DMS53 (cell line): ENCODE measurements around the gene CDYL.
A peak's percentile ranks its signal among the peaks of the same experiment; 100 is the strongest.
"Not testable (repeated sequence)": the region's sequence is repeated elsewhere in the genome, so short reads cannot be mapped to it uniquely, and the experiment has no call there.

Source experiments
- DNase-seq: peaks from one replicate; lab custom pipeline; 2025; lab: John Stamatoyannopoulos, UW

The CDYL gene

GRCh38 chr6:4844108-4844507, 67.9 kb downstream of the CDYL start:
- peak; percentile 38 for DNase-seq

- no peak for DNase-seq
Measured at GRCh38 chr6:4846387-4846786, 70.2 kb downstream of the CDYL start.

DNA sequence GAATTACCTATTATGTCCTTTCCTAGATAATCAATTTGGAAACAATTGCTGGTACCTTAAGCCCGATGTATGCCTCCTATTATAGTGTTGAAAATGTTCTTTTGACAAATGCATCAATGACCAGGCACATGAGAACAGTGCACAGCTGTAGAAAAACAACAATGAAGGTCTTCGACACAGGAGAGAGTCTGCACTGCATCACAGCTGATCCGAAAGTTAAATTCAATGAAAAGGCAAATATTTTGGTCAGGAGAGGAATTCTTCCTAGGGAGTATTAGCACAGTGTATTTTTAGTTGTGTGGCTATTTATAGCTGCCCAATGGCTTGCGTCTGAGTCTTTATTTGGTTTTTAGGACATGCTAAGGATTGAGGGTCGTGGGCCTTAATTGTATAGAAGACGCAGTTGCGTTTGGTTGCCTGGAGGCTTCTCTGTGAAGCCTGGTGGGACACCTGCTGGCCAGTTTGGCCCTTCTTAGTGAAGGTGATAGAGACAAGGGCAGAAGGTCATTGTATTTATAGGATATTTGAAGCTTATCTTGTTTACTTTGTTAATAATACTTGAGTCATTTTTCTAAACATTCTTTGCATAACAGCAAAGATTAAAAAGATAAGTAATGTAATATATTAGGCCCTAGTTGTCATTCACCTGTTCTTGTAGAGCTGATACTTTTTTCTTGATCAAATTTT, 72.3 kb downstream of the CDYL start:
- peak; percentile 46 for DNase-seq

GRCh38 chr6:4849226-4850022, 73.2 kb downstream of the CDYL start:
- DNase-seq: no peak

GRCh38 chr6:4851035-4851434, 74.8 kb downstream of the CDYL start:
- no peak for DNase-seq

DNA sequence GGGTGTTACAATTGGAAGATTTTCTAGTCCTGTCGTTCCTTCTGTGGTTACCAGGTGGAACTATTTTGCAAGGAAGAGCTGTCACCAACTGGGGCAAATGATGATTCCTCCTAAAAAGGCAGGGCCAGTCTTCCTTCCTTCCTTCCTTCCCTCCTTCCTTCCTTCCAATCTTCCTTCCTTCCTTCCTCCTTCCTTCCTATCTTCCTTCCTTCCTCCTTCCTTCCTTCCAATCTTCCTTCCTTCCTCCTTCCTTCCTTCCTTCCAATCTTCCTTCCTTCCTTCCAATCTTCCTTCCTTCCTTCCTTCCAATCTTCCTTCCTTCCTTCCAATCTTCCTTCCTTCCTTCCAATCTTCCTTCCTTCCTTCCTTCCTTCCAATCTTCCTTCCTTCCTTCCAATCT, 76.0 kb downstream of the CDYL start:
- DNase-seq: not testable (repeated sequence)

- DNase-seq: peak; percentile 41
Measured at GRCh38 chr6:4852938-4853337, 76.7 kb downstream of the CDYL start.

- DNase-seq: no peak
Measured at GRCh38 chr6:4853349-4853748, 77.1 kb downstream of the CDYL start.

GRCh38 chr6:4853782-4854511, 77.7 kb downstream of the CDYL start:
- DNase-seq: peak; percentile 87

DNA sequence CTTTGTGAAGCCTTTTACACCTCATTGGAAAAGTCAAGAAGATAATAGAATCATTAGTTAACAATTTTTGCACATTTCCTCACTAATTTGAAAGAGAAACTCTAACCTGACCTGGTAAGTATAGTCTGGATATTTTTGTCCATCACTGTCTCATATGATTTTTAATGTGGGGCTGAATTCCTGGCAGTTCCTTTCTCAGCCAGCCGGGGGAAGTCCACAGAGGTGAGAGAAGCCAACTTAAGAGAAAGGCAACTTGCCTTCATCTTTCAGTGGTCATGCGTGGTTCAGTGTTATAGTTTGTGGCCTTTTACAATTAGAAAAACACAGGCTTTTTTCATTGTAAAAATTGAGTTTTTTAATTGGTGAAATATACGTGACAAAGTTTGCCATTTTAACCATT, 80.6 kb downstream of the CDYL start:
- DNase-seq: peak; percentile 10

DNA sequence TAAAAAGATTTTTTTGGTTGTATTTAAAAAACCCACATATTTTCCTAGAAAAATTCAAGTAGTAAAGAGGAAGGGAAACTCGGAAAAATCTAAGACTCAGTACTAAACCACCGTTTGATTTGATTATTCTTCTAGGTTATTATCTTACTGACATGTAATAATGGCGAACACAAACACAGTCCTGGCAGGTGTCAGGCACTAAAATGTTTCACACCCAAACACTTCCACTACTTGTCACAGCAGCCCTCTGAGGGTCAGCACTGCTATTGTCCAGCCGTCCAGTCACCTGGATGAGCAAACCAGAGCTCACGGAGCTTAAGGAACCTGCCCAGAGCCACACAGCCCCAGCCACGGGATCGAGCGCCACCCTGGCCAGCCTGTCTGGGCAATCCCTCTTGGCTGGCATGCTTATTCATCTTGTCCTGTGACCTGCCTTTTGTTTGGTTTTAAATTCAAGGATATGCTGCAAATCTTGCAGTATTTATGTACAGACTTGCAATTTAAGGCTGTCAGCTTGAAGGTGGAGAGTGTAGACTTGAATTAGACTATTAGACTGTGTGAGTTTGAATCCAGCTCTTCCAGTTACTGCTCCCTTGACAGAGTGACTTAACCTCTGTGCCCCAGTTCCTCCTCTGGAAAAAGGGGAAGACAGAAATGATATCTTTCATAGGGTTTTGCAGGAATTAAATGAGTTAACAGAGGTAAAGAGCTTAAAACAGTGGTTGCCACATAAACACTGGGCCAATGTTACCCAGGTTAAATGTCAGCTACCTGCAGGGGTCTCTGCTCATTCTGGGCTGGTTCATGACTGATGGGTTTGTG, 82.2 kb downstream of the CDYL start:
- no peak for DNase-seq

DNA sequence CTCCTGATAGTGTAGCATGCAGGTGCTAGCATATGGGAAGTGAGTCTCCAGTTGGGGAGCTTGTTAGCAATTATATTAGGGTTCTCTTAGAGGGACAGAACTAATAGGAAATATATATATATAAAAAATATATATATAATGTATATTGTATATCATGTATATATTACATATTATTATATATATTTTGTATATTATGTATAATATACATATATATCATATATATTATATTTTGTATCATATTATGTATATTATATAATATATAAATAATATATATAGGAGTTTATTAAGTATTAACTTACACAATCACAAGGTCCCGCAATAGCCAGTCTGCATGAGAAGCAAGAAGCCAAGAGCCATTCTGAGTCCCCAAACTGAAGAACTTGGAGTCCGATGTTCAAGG, 84.2 kb downstream of the CDYL start:
- no peak for DNase-seq

DNA sequence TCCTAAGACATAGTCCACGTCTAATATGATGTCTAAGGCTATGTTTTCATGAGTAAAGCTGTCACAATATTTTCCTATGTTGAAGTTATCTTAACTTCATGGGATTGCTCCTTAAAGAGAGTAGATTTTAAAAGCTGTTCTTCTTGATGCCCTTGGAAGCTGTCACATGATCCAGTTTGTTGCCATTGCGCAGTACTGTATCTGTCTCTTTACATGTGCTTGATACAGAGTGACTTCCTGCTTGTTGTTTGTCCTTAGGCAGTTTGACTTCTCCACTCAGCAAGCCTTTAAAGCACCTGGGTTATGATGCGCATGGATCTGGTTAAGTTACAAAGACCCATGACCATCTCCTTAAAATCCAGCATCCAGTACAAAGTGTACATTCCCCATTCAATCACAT, 85.4 kb downstream of the CDYL start:
- DNase-seq: peak; percentile 35

DNA sequence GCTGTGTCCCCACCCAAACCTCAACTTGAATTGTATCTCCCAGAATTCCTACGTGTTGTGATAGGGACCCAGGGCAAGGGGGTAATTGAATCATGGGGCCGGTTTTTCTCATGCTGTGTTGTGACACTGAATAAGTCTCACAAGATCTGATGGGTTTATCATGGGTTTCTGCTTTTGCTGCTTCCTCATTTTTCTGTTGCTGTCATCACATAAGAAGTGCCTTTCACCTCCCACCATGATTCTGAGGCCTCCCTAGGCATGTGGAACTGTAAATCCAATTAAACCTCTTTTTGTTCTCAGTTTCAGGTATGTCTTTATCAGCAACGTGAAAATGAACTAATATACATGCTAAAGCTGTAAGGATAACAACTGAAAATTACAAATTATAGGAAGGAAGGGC, 88.3 kb downstream of the CDYL start:
- DNase-seq: peak; percentile 45

GRCh38 chr6:4865006-4865405, 88.8 kb downstream of the CDYL start:
- peak; percentile 94 for DNase-seq

DNA sequence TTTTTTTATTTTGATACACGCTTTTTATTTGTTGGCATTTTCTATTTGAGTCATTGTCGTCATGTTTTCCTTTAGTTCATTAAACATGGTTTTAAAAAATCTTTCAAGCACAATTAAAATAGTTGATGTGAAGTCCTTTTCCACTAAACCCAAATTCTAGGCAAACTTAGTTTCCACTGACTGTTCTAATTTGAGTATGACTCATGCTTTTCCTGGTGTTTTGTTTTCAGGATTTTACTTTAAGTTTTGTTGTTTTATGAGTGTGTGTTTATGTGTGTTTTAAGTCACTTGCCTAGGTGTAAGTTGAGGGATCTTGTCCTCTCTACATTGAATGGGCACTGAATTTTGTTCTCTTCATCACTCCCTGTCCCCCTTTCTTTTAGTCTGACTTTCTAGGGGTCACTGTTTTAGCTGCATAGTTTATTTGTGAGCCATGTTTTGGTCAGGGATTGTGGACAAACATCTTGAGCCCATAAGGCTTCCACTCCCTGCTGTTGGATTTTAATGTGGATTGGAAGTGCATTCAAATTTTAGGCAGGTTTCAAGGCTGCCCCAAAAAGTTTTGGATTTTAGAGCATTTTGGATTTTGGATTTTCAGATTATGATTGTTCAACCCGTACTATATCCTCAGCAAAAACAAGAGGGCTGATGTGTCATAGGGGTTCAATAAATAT, 94.8 kb downstream of the CDYL start:
- no peak for DNase-seq

DNA sequence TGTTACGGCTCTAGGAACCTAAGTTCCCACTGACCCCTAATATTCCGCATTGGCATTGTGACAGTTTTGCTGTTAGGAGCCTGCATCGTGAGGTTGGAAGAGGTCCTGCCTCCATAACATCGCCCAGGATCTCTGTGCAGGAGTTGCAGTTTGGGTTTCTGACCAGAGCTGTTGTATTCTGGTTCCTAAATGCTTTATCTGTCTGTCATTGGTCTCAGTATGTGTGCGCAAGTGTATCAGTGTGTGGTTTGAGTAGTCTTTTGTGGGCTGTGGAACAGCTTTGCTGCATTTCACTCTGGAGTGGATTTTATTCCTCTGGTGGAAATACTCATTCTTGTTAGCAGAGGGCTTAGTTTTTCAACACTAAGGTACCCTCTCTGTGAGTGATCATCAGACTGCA, 95.6 kb downstream of the CDYL start:
- no peak for DNase-seq

- DNase-seq: no peak
Measured at GRCh38 chr6:4872841-4873240, 96.6 kb downstream of the CDYL start.

DNA sequence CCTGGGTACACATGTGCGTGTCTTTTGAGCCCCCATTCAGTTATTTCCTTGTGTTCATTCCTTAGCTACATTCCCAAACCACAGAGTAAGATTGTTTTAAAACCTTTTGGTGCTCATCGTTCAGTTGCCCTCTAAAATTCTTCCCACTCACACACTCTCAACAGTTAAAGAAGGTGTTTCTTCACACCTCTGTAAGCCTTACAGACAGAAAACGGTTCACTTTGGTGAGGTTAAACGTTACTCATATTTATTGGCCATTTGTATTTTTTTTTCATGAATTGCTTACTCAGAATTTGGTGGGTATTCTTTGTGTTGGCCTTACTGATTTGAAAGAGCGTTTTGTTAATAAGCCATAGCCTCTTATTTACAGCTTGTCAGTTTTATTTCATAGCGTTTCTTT, 97.7 kb downstream of the CDYL start:
- no peak for DNase-seq

- DNase-seq: peak; percentile 10
Measured at GRCh38 chr6:4879741-4880275, 103.6 kb downstream of the CDYL start.

DNA sequence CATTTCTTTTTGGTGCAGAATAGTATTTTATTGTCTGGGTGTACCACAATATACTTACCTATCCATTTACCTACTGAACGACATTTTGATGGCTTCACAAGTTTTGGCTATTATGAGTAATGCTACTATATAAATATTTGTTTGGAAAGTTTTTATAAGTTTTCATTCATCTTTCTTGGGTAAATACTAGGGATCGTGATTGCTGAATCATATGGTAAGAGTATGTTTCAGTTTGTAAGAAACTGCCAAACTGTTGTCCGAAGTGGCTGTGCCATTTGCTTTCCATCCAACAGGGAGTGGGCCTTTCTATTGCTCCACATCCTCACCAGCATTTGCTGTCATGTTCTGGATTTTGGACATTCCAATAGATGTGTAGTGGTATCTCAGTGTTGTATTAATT, 104.2 kb downstream of the CDYL start:
- DNase-seq: no peak
